ENCODE data around the gene GTPBP6. TPM values are rescaled to one million over a fixed set of nuclear protein-coding genes. Genes with fewer than 3 reads are reported as not detected.
"Not testable (repeated sequence)": the region's sequence is repeated elsewhere in the genome, so short reads cannot be mapped to it uniquely, and the experiment has no call there.

GTPBP6 gene
- total RNA-seq, 1 donor from 2014 or later = 49.5 TPM

DNA sequence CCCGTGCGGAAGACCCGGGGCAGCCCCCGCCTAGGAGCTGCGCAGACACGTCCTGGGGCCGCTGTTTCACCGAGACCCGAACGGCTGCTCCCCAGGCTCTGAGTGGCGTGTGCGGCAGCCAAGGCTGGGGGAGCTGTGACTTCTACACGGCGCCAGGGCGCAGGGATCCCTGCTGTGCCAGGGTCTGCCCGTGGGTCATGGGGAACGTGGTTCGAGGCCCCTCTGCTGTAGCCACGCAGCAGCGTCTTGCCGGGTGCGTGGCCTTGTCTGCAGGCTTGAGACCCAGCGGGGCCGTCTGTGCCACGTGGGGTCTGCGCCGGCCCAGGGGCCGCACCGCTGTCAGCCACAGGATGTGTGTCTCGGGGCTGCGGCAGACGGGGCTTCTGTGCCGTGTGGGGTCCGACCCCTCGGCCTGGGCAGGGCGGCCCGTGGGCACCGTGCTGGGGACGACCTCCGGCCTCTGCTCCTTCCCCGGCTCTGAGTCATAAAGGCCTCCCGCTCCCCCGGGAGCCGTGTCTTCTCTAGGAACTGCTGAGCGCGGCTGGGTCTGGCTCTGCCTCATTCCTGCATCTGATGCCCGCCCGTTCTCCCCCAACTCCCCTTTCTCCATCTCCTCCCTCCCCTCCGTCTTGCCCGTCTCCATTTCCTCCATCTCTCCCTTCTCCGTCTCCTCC is 12.7 kb upstream of the GTPBP6 start:
- no peak overlapping the region for H3K4me3 ChIP-seq (ENCODE audit: low read depth, low read length)
- DNase-seq (ENCODE audit: low read depth) = no peak
- H3K27me3 ChIP-seq (ENCODE audit: control insufficient read depth, insufficient read depth, low read length) = peaks cover 19% of the 10 kb centered on the region
- TF ChIP-seq, protein P1, sequence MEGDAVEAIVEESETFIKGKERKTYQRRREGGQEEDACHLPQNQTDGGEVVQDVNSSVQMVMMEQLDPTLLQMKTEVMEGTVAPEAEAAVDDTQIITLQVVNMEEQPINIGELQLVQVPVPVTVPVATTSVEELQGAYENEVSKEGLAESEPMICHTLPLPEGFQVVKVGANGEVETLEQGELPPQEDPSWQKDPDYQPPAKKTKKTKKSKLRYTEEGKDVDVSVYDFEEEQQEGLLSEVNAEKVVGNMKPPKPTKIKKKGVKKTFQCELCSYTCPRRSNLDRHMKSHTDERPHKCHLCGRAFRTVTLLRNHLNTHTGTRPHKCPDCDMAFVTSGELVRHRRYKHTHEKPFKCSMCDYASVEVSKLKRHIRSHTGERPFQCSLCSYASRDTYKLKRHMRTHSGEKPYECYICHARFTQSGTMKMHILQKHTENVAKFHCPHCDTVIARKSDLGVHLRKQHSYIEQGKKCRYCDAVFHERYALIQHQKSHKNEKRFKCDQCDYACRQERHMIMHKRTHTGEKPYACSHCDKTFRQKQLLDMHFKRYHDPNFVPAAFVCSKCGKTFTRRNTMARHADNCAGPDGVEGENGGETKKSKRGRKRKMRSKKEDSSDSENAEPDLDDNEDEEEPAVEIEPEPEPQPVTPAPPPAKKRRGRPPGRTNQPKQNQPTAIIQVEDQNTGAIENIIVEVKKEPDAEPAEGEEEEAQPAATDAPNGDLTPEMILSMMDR (IDR thresholded peaks at IDR 0.05; ENCODE audit: insufficient read depth, low read length, poor library complexity, severe bottlenecking) = no peak
- no peaks in the 10 kb centered on the region for H3K36me3 ChIP-seq (ENCODE audit: control insufficient read depth, insufficient read depth, low read length)

DNA sequence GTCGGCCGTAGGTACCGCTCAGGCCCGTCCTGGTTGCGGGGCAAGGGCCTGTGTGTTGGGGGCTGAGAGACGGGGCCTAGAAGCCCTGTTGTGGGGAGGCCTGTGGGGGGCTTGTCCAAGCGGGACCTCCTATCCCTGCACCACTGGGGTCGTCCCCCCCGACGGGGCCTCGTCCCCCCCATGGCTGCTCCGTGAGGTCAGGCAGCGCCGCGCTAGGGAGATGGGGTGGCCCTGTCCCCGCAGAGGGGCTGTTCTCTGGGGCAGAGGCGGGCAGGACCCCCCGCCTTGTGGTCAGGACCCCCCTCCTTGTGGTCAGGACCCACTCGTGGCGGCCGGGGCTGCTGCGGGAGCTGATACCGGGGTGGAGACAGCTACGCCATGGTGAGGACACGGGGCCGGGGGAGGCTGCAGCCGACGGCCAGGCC is 12.1 kb upstream of the GTPBP6 start:
- H3K27me3 ChIP-seq (ENCODE audit: control insufficient read depth, insufficient read depth, low read length) = peaks cover 19% of the 10 kb centered on the region
- TF ChIP-seq, protein P1 (IDR thresholded peaks at IDR 0.05; ENCODE audit: insufficient read depth, low read length, poor library complexity, severe bottlenecking) = no peak
- no peak overlapping the region for H3K4me3 ChIP-seq (ENCODE audit: low read depth, low read length)
- H3K36me3 ChIP-seq (ENCODE audit: control insufficient read depth, insufficient read depth, low read length) = no peaks in the 10 kb centered on the region
- no peak for DNase-seq (ENCODE audit: low read depth)

DNA sequence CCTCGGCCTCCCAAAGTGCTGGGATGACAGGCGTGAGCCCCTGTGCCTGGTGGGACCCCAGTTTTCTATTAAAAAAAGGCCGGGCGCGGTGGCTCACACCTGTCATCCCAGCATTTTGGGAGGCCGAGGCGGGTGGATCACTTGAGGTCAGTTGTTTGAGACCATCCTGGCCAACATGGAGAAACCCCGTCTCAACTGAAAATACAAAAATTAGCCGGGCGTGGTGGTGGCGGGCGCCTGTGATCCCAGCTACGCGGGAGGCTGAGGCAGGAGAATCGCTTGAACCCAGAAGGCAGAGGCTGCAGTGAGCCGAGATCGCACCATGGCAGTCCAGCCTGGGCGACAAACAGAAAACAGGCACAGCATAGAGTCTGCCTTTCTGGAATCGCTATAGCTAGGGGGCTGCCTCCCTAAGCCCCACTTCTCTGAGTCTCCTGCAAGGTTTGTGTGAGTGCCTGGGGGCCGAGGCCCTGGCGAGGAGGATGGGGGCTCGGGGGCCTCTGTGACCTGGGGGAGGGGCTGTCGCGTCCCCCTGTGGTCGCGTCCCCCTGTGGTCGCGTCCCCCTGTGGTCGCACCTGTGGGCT is 11.6 kb upstream of the GTPBP6 start:
- peaks cover 19% of the 10 kb centered on the region for H3K27me3 ChIP-seq (ENCODE audit: control insufficient read depth, insufficient read depth, low read length)
- H3K36me3 ChIP-seq (ENCODE audit: control insufficient read depth, insufficient read depth, low read length); H3K4me3 ChIP-seq (ENCODE audit: low read depth, low read length); DNase-seq (ENCODE audit: low read depth): not testable (repeated sequence)

DNA sequence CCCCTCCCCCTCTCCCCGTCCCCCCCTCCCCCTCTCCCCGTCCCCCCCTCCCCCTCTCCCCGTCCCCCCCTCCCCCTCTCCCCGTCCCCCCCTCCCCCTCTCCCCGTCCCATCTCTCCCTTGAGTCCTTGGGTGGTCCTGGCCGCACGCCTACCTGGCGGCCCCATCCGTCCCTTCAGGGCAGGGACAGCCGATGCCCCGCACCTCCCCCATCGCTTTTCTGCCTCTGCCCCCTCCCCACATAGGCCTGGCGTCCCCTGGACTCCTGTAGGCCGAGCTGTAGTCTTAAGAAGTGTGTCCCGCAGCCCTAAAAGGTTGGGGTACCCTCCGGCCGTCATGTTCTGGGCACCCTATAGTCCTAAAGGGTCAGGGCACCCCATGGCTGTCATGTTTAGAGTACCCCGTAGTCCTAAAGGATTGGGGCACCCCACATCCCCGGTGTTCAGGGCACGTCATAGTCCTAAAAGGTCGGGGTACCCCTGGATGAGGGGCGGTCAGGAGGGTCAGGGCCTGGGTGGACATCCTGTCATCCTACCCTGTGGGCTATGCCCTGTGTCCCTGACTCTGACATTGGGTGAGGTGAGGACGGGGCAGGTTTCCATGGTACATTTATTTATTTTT is 10.8 kb upstream of the GTPBP6 start:
- Histone ChIP-seq H3K36me3 (ENCODE audit: control insufficient read depth, insufficient read depth, low read length) (no peaks in the 10 kb centered on the region), H3K27me3 (ENCODE audit: control insufficient read depth, insufficient read depth, low read length) (peaks cover 19% of the 10 kb centered on the region), H3K4me3 (ENCODE audit: low read depth, low read length) (no peak overlapping the region)
- DNase-seq (ENCODE audit: low read depth) = no peak
- TF ChIP-seq, protein P1 (IDR thresholded peaks at IDR 0.05; ENCODE audit: insufficient read depth, low read length, poor library complexity, severe bottlenecking) = no peak

DNA sequence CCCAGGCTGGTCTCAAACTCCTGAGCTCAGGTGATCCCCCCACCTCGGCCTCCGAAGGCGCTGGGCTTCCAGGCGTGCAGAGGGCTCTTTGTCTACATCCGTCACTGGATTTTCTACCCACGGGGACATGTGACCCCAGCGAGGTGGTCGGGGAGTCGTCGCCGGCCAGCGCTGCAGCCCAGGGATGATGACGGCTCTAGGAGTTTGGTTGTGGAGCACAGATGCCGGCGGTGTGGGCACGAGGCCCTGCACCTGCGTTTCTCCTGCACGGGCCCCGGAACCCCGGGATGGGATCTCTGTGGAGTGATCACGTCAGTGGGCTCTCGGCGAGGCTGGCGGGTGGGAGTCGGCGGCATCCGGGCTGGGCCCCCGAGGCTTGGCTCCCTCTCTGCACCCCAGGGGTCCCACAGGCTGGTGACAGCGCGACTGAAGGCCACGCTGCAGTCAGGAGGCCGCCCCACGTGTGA is 9.1 kb upstream of the GTPBP6 start:
- Histone ChIP-seq H3K27me3 (ENCODE audit: control insufficient read depth, insufficient read depth, low read length) (peaks cover 19% of the 10 kb centered on the region), H3K4me3 (ENCODE audit: low read depth, low read length) (no peak overlapping the region), H3K36me3 (ENCODE audit: control insufficient read depth, insufficient read depth, low read length) (no peaks in the 10 kb centered on the region)
- no peak for DNase-seq (ENCODE audit: low read depth)
- TF ChIP-seq, protein P1 (IDR thresholded peaks at IDR 0.05; ENCODE audit: insufficient read depth, low read length, poor library complexity, severe bottlenecking) = no peak

DNA sequence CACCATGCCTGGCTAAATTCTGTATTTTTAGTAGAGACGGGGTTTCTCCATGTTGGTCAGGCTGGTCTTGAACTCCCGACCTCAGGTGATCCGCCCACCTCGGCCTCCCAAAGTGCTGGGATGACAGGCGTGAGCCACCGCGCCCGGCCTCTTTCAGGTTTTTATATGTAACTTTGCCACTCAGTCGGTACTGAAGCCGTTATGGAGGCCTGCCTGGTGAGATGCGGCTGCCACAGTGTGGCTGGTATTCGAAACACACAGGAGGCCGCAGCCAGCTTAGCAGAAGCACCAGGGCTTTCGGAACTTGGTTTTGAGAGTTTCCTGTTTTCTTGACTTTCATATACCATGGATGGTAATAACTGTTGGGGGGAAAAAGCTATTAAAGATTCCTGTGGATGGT is 6.1 kb upstream of the GTPBP6 start:
- not testable (repeated sequence) for H3K4me3 ChIP-seq (ENCODE audit: low read depth, low read length); H3K27me3 ChIP-seq (ENCODE audit: control insufficient read depth, insufficient read depth, low read length); H3K36me3 ChIP-seq (ENCODE audit: control insufficient read depth, insufficient read depth, low read length); DNase-seq (ENCODE audit: low read depth)
